Ishikawa (cell line): Measurements from ENCODE around the gene GCSH.

Experiments used
- CEBPB ChIP-seq: IDR thresholded peaks from 2 replicates; pipeline ENCODE4 v1.6.1; 2012
- CREB1 ChIP-seq: IDR thresholded peaks from 2 replicates; pipeline ENCODE4 v1.6.1; 2012; ENCODE audit warnings: low read depth
- EGR1 ChIP-seq: IDR thresholded peaks from 2 replicates; pipeline ENCODE4 v1.6.1; 2012
- EP300 ChIP-seq: IDR thresholded peaks from 2 replicates; pipeline ENCODE4 v1.6.1; 2012; ENCODE audit warnings: borderline replicate concordance
- FOXM1 ChIP-seq: IDR thresholded peaks from 2 replicates; pipeline ENCODE4 v1.6.1; 2012; ENCODE audit warnings: low read depth, borderline replicate concordance
- NFIC ChIP-seq: IDR thresholded peaks from 2 replicates; pipeline ENCODE4 v1.6.1; 2012
- RAD21 ChIP-seq: IDR thresholded peaks from 2 replicates; pipeline ENCODE4 v1.6.1; 2012; ENCODE audit warnings: low read depth
- REST ChIP-seq: IDR thresholded peaks from 2 replicates; pipeline ENCODE4 v1.6.1; 2012; ENCODE audit warnings: low read depth, mild to moderate bottlenecking
- TAF1 ChIP-seq: IDR thresholded peaks from 2 replicates; pipeline ENCODE4 v1.6.1; 2012; ENCODE audit warnings: low read depth, mild to moderate bottlenecking
- TCF12 ChIP-seq: IDR thresholded peaks from 2 replicates; pipeline ENCODE4 v1.6.1; 2012; ENCODE audit warnings: low read depth
- TEAD4 ChIP-seq: IDR thresholded peaks from 2 replicates; pipeline ENCODE4 v1.6.1; 2012
- YY1 ChIP-seq: IDR thresholded peaks from 2 replicates; pipeline ENCODE4 v1.6.1; 2012; ENCODE audit warnings: low read depth
- ZBTB7A ChIP-seq: IDR thresholded peaks from 2 replicates; pipeline ENCODE4 v1.6.1; 2012; ENCODE audit warnings: low read depth
- TF ChIP-seq, protein P1 (sequence below): IDR thresholded peaks from 2 replicates; pipeline ENCODE4 v1.6.1; 2012
- TF ChIP-seq, protein P2 (sequence below): IDR thresholded peaks from 2 replicates; pipeline ENCODE4 v1.6.1; 2012

The GCSH gene

DNA sequence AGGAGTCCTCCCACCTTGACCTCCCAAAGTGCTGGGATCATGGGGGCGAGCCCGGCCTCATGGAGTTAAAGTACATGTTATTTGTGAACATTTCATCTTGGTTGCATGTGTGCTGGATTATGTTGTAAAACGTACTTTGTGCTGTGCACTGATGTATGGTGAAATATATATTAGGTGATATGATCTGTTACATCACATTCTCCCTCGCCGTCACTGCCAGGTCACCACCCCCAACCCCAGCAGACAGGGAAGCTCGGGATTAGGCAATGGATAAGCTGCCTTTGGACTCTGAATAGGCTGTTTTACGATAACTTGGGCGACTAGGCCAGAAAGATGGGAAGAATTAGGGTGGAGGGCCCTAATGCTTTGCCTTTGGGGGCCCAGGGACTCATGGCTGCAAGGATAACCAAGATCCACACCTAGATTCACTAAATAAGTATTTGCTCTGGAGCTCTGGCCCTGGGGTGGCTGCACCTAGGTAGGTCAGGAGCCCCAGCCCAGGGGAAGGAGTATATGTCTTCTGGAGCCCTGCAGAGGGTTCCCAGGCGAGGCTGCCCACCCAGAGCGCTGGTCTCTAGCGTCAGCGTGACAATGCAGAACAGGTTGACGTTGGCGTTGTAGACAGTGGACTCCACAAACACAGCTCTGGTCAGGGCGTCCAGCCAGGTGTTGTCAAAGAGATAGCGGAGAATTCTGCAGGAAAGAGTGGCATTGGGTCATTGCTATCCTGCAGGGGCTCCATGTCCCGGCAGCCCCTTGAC is 27.1 kb upstream of the GCSH start:
- TF ChIP-seq REST (no peak), CREB1 (no peak), RAD21 (no peak), TCF12 (no peak), FOXM1 (no peak), TEAD4 (no peak), YY1 (no peak), ZBTB7A (no peak), NFIC (no peak), EP300 (no peak)
- TF ChIP-seq, protein P1, sequence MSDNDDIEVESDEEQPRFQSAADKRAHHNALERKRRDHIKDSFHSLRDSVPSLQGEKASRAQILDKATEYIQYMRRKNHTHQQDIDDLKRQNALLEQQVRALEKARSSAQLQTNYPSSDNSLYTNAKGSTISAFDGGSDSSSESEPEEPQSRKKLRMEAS: no peak
- TF ChIP-seq, protein P2, sequence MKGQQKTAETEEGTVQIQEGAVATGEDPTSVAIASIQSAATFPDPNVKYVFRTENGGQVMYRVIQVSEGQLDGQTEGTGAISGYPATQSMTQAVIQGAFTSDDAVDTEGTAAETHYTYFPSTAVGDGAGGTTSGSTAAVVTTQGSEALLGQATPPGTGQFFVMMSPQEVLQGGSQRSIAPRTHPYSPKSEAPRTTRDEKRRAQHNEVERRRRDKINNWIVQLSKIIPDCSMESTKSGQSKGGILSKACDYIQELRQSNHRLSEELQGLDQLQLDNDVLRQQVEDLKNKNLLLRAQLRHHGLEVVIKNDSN: no peak

DNA sequence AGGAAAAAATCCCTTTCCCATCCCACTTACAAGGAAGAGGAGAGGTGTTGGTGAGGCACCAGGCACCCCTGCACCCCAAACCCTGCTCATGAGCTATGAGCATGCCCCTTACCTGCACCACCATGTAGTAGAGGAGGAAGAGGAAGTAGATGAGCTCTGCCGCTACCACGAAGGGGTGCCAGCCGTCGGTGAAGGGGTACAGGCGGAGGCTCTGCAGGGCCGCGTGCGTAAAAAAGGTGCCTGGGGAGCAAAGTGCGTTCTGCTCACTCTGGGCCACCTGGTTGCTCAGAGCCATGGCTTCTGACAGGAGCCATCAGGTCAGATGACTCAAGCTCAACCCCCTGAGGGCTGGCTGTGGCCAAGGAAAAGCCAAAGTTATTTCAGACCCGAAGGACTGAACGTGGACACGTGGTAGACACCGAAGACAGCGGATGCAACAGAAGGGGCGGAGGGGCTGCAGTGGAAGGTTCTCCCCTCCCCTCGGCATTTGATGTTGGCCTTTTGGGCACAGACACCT is 25.3 kb upstream of the GCSH start:
- TF ChIP-seq CREB1 (no peak), EGR1 (no peak), CEBPB (no peak), ZBTB7A (no peak)
- TF ChIP-seq, protein P1: no peak

DNA sequence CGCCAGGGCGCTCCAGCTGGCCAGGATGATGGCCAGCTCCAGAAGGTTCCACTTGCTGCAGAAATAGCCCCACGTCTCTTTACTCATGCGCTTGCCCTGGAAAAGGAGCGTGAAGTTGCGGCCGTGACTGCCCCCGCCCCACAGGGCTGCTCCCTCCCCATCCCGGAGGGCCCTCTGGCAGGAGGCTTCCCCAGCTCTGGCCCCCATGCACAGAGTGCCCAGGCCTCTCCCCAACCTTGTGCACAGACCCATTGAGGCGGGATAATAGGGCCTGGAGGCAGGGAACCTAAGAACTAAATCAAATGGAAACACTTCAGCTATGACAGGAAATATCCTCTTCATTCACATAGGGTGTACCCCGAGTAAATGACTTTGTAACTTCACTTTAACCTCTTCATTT is 21.2 kb upstream of the GCSH start:
- TF ChIP-seq CREB1: no peak
- TF ChIP-seq FOXM1: no peak
- no peak for TF ChIP-seq RAD21
- TF ChIP-seq EP300: no peak
- TF ChIP-seq EGR1: no peak

- no peak for TF ChIP-seq TAF1
- TF ChIP-seq, protein P1: no peak
- no peak for TF ChIP-seq TCF12
- no peak for TF ChIP-seq ZBTB7A
- no peak for TF ChIP-seq EP300
- no peak for TF ChIP-seq NFIC
- TF ChIP-seq REST: no peak
- TF ChIP-seq CEBPB: no peak
- TF ChIP-seq RAD21: no peak
- TF ChIP-seq CREB1: no peak
- no peak for TF ChIP-seq EGR1
- TF ChIP-seq, protein P2: no peak; the same call in 1 of the 2 replicates
These were observed 20.1 kb upstream of the GCSH start for GRCh38 chr16:81116285-81116684.

- no peak for TF ChIP-seq YY1
- TF ChIP-seq, protein P2: no peak
- no peak for TF ChIP-seq CEBPB
- TF ChIP-seq FOXM1: no peak
These were observed 16.3 kb upstream of the GCSH start for GRCh38 chr16:81112453-81112852.

- no peak for TF ChIP-seq EP300
- TF ChIP-seq TEAD4: no peak
- TF ChIP-seq RAD21: no peak
- TF ChIP-seq, protein P1: no peak
- TF ChIP-seq TCF12: no peak
- no peak for TF ChIP-seq YY1
- no peak for TF ChIP-seq REST
These were observed 11.3 kb upstream of the GCSH start for GRCh38 chr16:81107511-81107910.
